HG02852 (cell line): ENCODE results near the gene EWSR1.

ENCODE experiments used
- ATAC-seq: cut with Tn5 transposase; IDR thresholded peaks from one replicate; pipeline ENCODE4 v1.9.1; 2021; ENCODE audit warnings: mild to moderate bottlenecking, moderate library complexity; ENCODE audit not compliant: unreplicated experiment

EWSR1 gene

GRCh38 chr22:29315286-29316140, 47.4 kb downstream of the EWSR1 start, which contains the start of gene RASL10A:
Gene RASL10A, minus strand, starts transcription at chr22:29315697. Its CDS starts 451 bp downstream, at chr22:29315246.
- no peak for ATAC-seq

- no peak for ATAC-seq
Measured at GRCh38 chr22:29316141-29316828, 48.2 kb downstream of the EWSR1 start.

GRCh38 chr22:29317827-29318454, 49.9 kb downstream of the EWSR1 start:
- ATAC-seq, result no peak

- no peak for ATAC-seq
Measured at GRCh38 chr22:29319072-29319471, 51.0 kb downstream of the EWSR1 start.

GRCh38 chr22:29320546-29320945, 52.5 kb downstream of the EWSR1 start:
- ATAC-seq, result no peak

GRCh38 chr22:29323641-29324040, 55.6 kb downstream of the EWSR1 start:
- ATAC-seq, result no peak

- ATAC-seq, result no peak
Measured at GRCh38 chr22:29325356-29325755, 57.3 kb downstream of the EWSR1 start.

GRCh38 chr22:29325785-29326315, 57.8 kb downstream of the EWSR1 start:
- no peak for ATAC-seq

GRCh38 chr22:29326481-29326880, 58.4 kb downstream of the EWSR1 start:
- no peak for ATAC-seq

GRCh38 chr22:29327089-29327764, 59.2 kb downstream of the EWSR1 start:
- no peak for ATAC-seq

GRCh38 chr22:29328055-29328454, 60.0 kb downstream of the EWSR1 start:
- no peak for ATAC-seq

GRCh38 chr22:29328566-29329500, 60.8 kb downstream of the EWSR1 start:
- ATAC-seq, result no peak

GRCh38 chr22:29329581-29329980, 61.5 kb downstream of the EWSR1 start:
- ATAC-seq, result no peak

- no peak for ATAC-seq
Measured at GRCh38 chr22:29330291-29330690, 62.2 kb downstream of the EWSR1 start.

GRCh38 chr22:29330753-29331152, 62.7 kb downstream of the EWSR1 start:
- ATAC-seq, result no peak

- ATAC-seq, result no peak
Measured at GRCh38 chr22:29331213-29331612, 63.1 kb downstream of the EWSR1 start.

- no peak for ATAC-seq
Measured at GRCh38 chr22:29331658-29332300, 63.7 kb downstream of the EWSR1 start.

- ATAC-seq, result no peak
Measured at GRCh38 chr22:29332886-29333496, 64.9 kb downstream of the EWSR1 start.

- no peak for ATAC-seq
Measured at GRCh38 chr22:29334148-29334547, 66.1 kb downstream of the EWSR1 start.
